Fibroblast of villous mesenchyme (primary cell): ENCODE data around the gene BBS9. TPM values are rescaled to one million over a fixed set of nuclear protein-coding genes. Genes with fewer than 3 reads are reported as not detected.
A peak's percentile ranks its signal among the peaks of the same experiment; 100 is the strongest.

Experiments
- DNase-seq: peaks from one replicate; pipeline ENCODE4 v3.0.0-alpha.2; 2010; ENCODE audit warnings: low read depth
- H3K4me3 ChIP-seq: 2 replicates; pipeline ENCODE4 v1.5.1; 2011; ENCODE audit warnings: low read depth, mild to moderate bottlenecking, low read length
- CTCF ChIP-seq: IDR thresholded peaks from 2 replicates; pipeline ENCODE4 v1.5.1; 2012; ENCODE audit warnings: low read depth, mild to moderate bottlenecking, low read length; ENCODE audit not compliant: insufficient read depth
- total RNA-seq: library from RNA; depleted of rRNA; stranded (reverse); fragments of >200 nt; gene quantifications from 2 replicates; pipeline ENCODE4 v1.2.3, GENCODE V29; 2012

Gene BBS9
- total RNA-seq, 1 donor: 20.7 TPM

GRCh38 chr7:33556472-33556871 is 427.1 kb downstream of the BBS9 start:
- no peak for TF ChIP-seq CTCF
- H3K4me3 ChIP-seq: no peak overlapping the region
- no peak for DNase-seq

DNA sequence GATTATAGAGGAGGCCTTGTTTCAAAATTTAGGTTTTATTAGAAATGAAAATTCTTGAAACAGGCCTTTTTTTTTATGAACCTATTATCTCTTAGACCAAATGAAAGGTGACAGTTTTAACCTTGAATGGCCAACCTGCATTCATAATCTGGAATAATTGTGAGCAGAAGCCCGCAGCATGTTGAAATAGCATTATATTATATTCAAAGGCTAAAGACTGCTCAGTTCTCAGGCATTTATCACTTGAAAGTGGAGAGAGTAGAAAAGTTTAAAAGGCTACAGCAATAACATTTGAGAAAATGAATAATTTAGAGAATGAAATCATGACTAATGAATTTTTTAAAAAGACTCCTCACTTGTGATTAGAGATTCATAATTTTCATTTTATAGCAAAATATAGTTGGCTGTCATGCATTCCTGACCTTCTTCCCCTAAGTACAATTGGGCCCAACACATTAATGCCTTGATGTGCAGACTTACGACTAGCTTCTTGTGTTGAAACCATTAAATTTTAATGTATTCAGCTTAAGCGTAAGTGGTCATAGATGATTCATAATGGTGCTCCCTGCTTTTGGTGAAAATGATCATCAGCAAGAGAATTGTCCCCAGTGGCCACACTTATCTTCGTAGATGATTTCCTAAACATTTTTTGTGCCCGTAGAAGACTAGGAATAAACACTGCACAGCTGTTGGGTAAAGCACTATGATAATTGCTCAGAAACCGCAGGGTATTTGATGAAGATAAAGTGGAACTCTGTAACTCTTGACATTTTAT is 429.4 kb downstream of the BBS9 start:
- DNase-seq: peak; percentile 21
- no peak for TF ChIP-seq CTCF
- H3K4me3 ChIP-seq: no peak overlapping the region

- H3K4me3 ChIP-seq: no peak overlapping the region
- peak; percentile 10 for DNase-seq
- TF ChIP-seq CTCF: no peak
These were observed 430.0 kb downstream of the BBS9 start for GRCh38 chr7:33559324-33559710.

DNA sequence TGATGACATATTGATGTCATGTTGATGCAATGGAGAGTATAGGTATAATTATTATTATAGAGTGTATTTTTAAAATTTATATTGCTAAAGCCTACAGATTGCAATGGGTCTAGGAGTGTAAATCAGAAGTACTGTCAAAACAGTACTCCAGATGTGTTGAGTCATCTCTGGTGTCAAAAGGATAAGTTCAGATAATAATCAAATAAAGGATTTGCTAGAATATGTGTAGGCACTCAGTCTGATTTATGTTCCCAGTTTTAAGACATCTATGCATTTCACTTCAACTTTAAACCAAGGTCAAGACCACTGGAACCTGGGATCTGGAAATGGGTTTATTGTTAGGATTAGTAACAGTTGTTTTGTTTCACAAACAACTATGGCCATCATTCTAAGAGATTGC is 433.6 kb downstream of the BBS9 start:
- peak; percentile 73 for DNase-seq
- no peak for TF ChIP-seq CTCF
- no peak overlapping the region for H3K4me3 ChIP-seq

GRCh38 chr7:33563651-33564050 is 434.3 kb downstream of the BBS9 start:
- TF ChIP-seq CTCF: no peak
- H3K4me3 ChIP-seq: no peak overlapping the region
- peak; percentile 17 for DNase-seq

- no peak for DNase-seq
- no peak for TF ChIP-seq CTCF
- no peak overlapping the region for H3K4me3 ChIP-seq
These were observed 448.8 kb downstream of the BBS9 start for GRCh38 chr7:33578166-33578565.
